CD14-positive monocyte (primary cell): Measurements from ENCODE around the gene PAQR9. TPM values are rescaled to one million over a fixed set of nuclear protein-coding genes. Genes with fewer than 3 reads are reported as not detected.

Experiments
- DNase-seq, 3 donors: peaks; one replicate each; pipeline ENCODE4 v3.0.0-alpha.2; 2011 to 2022
- H2AFZ ChIP-seq: 2 replicates; pipeline ENCODE4 v1.6.0; 2012; ENCODE audit warnings: mild to moderate bottlenecking, low read depth, low read length, inconsistent platforms; ENCODE audit not compliant: insufficient read depth, poor library complexity, severe bottlenecking
- H3K27ac ChIP-seq, 2 donors: 1 replicate in 1 of 2; 2 replicates in 1 of 2; pipeline ENCODE4 v1.5.1; 2012 to 2013; ENCODE audit warnings: low read length in 2 of 2, control low read depth in 1 of 2, inconsistent platforms in 1 of 2, low read depth in 1 of 2, mild to moderate bottlenecking in 1 of 2
- H3K27me3 ChIP-seq, 2 donors: one replicate each; pipeline versions ENCODE4 v1.6.0 to v1.6.1; 2011 to 2013; ENCODE audit warnings: low read length in 2 of 2; ENCODE audit not compliant: control insufficient read depth in 2 of 2, insufficient read depth in 2 of 2
- H3K36me3 ChIP-seq, 2 donors: replicated peaks in 1 of 2; 1 replicate in 1 of 2; 2 replicates in 1 of 2; pipeline versions ENCODE4 v1.5.1 to v1.6.1; 2012 to 2013; ENCODE audit warnings: low read length in 2 of 2, control low read depth in 1 of 2, inconsistent platforms in 1 of 2, mild to moderate bottlenecking in 1 of 2; ENCODE audit not compliant: insufficient read depth in 2 of 2, control insufficient read depth in 1 of 2
- H3K4me1 ChIP-seq, 2 donors: 1 replicate in 1 of 2; 2 replicates in 1 of 2; pipeline versions ENCODE4 v1.5.1 to v1.6.1; 2012 to 2013; ENCODE audit warnings: low read length in 2 of 2, control low read depth in 1 of 2, inconsistent platforms in 1 of 2, mild to moderate bottlenecking in 1 of 2, moderate library complexity in 1 of 2; ENCODE audit not compliant: insufficient read depth in 2 of 2, control insufficient read depth in 1 of 2
- H3K4me2 ChIP-seq: replicated peaks from 2 replicates; pipeline ENCODE3; 2012; ENCODE audit warnings: low read length, moderate library complexity, mild to moderate bottlenecking; ENCODE audit not compliant: poor library complexity, severe bottlenecking; ENCODE audit errors: extremely low read depth
- H3K4me3 ChIP-seq, 3 experiments: fragments of 200-600 bp in 1 of 3; sonication (generic) in 1 of 3; replicated peaks in 1 of 3; 1 replicate in 2 of 3; 2 replicates in 1 of 3; pipeline ENCODE4 v1.5.1; 2011 to 2013; ENCODE audit warnings: low read length in 3 of 3, mild to moderate bottlenecking in 3 of 3, control low read depth in 2 of 3, low read depth in 2 of 3, inconsistent platforms in 1 of 3, moderate library complexity in 1 of 3
- H3K79me2 ChIP-seq: 2 replicates; pipeline ENCODE4 v1.6.0; 2012; ENCODE audit warnings: mild to moderate bottlenecking, control low read depth, inconsistent platforms, low read length, moderate library complexity; ENCODE audit not compliant: insufficient read depth
- H3K9ac ChIP-seq: 2 replicates; pipeline ENCODE4 v1.6.0; 2017; ENCODE audit warnings: low read length, mild to moderate bottlenecking; ENCODE audit not compliant: insufficient read depth, poor library complexity, severe bottlenecking
- H3K9me3 ChIP-seq, 2 donors: replicated peaks in 1 of 2; 1 replicate in 1 of 2; 2 replicates in 1 of 2; pipeline versions ENCODE4 v1.5.1 to v1.6.1; 2012 to 2013; ENCODE audit warnings: low read length in 2 of 2, control low read depth in 1 of 2; ENCODE audit not compliant: control insufficient read depth in 1 of 2, insufficient read depth in 1 of 2
- H4K20me1 ChIP-seq: 2 replicates; pipeline ENCODE4 v1.6.0; 2012; ENCODE audit warnings: mild to moderate bottlenecking, low read length, control low read depth, moderate library complexity; ENCODE audit not compliant: insufficient read depth
- H3K27ac Mint-ChIP-seq, 7 donors: one replicate each; pipeline ENCODE4 v1.8.0; 2020; ENCODE audit warnings: mild to moderate bottlenecking in 7 of 7, mixed read lengths in 7 of 7, moderate library complexity in 6 of 7, inconsistent platforms in 2 of 7
- H3K27me3 Mint-ChIP-seq, 3 donors: one replicate each; pipeline ENCODE4 v1.8.0; 2021 to 2022; ENCODE audit warnings: low read depth in 3 of 3, mild to moderate bottlenecking in 3 of 3, mixed read lengths in 3 of 3, moderate library complexity in 3 of 3, inconsistent platforms in 1 of 3
- H3K36me3 Mint-ChIP-seq, 2 donors: one replicate each; pipeline ENCODE4 v1.8.0; 2020; ENCODE audit warnings: mixed read lengths in 2 of 2, inconsistent platforms in 1 of 2, mild to moderate bottlenecking in 1 of 2
- H3K4me1 Mint-ChIP-seq: one replicate; pipeline ENCODE4 v1.8.0; 2020; ENCODE audit warnings: mild to moderate bottlenecking, mixed read lengths
- H3K4me3 Mint-ChIP-seq, 2 donors: one replicate each; pipeline ENCODE4 v1.8.0; 2020; ENCODE audit warnings: mild to moderate bottlenecking in 2 of 2, mixed read lengths in 2 of 2, moderate library complexity in 1 of 2
- H3K9me3 Mint-ChIP-seq, 7 donors: one replicate each; pipeline ENCODE4 v1.8.0; 2020 to 2022; ENCODE audit warnings: mixed read lengths in 7 of 7, mild to moderate bottlenecking in 6 of 7, moderate library complexity in 6 of 7, inconsistent platforms in 2 of 7
- WGBS: methylation state at CpG from one replicate; pipeline ENCODE4 v1.1.5; 2013; ENCODE audit warnings: missing lambda C conversion rate; ENCODE audit not compliant: insufficient coverage; 5-methylcytosine and 5-hydroxymethylcytosine counted together
- intact Hi-C, 2 donors: fragments of 100-400 bp; cut with micrococcal nuclease; formaldehyde crosslinking; loops; one replicate each; pipeline versions ENCODE4 v1.15.0 to v1.15.1; 2023
- polyA plus RNA-seq, 3 donors: library from polyadenylated mRNA; depleted of rRNA in 1 of 3; unstranded in 2 of 3; stranded (reverse) in 1 of 3; fragments of 300-500 nt in 2 of 3; fragments of >200 nt in 1 of 3; fragmentation: Illumina TruSeq in 2 of 3; gene quantifications; 1 replicate in 2 of 3; 2 replicates in 1 of 3; pipeline ENCODE4 v1.2.3, GENCODE V29; 2012 to 2021
- TF ChIP-seq, protein P1 (sequence below): fragments of 200-600 bp; IDR thresholded peaks from one replicate; pipeline ENCODE4 v1.8.0; 2022; ENCODE audit warnings: antibody characterized with exemption, mild to moderate bottlenecking

PAQR9 gene
- polyA plus RNA-seq, 3 donors, result not detected

DNA sequence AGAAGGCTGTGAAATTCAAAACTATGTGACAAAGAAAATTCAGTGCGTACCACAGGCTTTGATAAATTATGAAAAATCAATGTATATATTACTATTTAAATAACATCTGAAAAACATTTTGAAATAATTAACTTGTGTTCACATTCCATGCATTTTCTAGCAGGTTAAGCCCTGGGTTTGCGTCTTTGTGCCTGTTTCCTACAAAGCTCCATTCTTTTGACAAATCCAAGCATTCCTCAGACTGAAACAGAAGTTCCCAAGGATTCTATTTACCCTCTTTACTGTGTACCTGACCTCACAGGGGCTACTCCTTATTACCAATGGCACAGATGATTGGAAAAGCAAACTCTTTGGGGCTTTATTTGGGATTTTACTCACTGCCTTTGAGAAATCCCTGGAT lies 1.9 kb downstream of the PAQR9 start:
- Histone ChIP-seq H3K79me2 (no peaks in the 10 kb centered on the region), H3K4me1 (peaks cover 7 to 13% of the 10 kb centered on the region in 2 donors), H3K27ac (no peak overlapping the region), H4K20me1 (no peaks in the 10 kb centered on the region), H3K36me3 (no peaks in the 10 kb centered on the region), H3K9ac (no peak overlapping the region), H3K4me3 (no peak overlapping the region), H3K27me3 (peaks cover 68 to 75% of the 10 kb centered on the region in 2 donors), H3K9me3 (peaks cover 0 to 12% of the 10 kb centered on the region in 2 donors), H3K4me2 (no peak overlapping the region), H2AFZ (no peak overlapping the region)
- Mint-ChIP-seq H3K27me3 (peaks cover 61 to 81% (median 68%) of the 10 kb centered on the region in 3 donors), H3K36me3 (peaks cover 12 to 13% of the 10 kb centered on the region in 2 donors), H3K4me1 (peaks cover 19% of the 10 kb centered on the region), H3K27ac (no peak overlapping the region), H3K9me3 (peaks cover 0 to 17% (median 15%) of the 10 kb centered on the region in 7 donors), H3K4me3 (peak overlapping the region in 1 of 2 donors; percentile 91)
- TF ChIP-seq, protein P1, sequence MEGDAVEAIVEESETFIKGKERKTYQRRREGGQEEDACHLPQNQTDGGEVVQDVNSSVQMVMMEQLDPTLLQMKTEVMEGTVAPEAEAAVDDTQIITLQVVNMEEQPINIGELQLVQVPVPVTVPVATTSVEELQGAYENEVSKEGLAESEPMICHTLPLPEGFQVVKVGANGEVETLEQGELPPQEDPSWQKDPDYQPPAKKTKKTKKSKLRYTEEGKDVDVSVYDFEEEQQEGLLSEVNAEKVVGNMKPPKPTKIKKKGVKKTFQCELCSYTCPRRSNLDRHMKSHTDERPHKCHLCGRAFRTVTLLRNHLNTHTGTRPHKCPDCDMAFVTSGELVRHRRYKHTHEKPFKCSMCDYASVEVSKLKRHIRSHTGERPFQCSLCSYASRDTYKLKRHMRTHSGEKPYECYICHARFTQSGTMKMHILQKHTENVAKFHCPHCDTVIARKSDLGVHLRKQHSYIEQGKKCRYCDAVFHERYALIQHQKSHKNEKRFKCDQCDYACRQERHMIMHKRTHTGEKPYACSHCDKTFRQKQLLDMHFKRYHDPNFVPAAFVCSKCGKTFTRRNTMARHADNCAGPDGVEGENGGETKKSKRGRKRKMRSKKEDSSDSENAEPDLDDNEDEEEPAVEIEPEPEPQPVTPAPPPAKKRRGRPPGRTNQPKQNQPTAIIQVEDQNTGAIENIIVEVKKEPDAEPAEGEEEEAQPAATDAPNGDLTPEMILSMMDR, result no peak
- DNase-seq, result no peak
- WGBS, result 100% methylated on average over 1 of the region's 2 CpGs
- intact Hi-C loops, result no loop called here

DNA sequence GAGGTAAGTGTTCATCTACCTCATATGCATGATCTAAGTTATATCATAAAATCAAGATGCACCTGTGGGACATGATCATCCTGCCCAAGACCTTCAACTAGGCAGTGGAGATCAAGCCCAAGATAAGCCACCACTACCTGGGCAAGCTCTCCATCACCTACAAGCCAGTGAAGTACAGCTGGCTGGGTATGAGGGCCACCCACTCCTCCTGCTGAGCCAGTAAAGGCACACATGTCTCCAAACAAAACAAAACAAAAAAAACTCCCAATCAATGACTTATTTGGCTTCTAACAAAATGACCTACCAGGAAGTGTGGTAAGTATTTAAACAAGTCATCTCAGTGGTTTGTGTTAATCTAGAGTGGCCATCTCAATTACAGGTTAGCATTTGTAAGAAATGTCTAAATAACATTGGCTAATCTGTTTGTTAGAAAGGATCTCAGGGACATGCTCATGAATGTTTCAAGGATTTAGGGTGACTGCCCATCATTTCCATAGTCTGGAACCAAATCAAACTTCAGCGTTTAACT lies 3.1 kb downstream of the PAQR9 start:
- Histone ChIP-seq H3K27ac (no peak overlapping the region), H3K4me2 (no peak overlapping the region), H4K20me1 (no peaks in the 10 kb centered on the region), H2AFZ (no peak overlapping the region), H3K36me3 (no peaks in the 10 kb centered on the region), H3K27me3 (peaks cover 64 to 73% of the 10 kb centered on the region in 2 donors), H3K79me2 (no peaks in the 10 kb centered on the region), H3K4me1 (peaks cover 7 to 13% of the 10 kb centered on the region in 2 donors), H3K4me3 (no peak overlapping the region), H3K9ac (no peak overlapping the region), H3K9me3 (peaks cover 0 to 12% of the 10 kb centered on the region in 2 donors)
- Mint-ChIP-seq H3K36me3 (peaks cover 12 to 13% of the 10 kb centered on the region in 2 donors), H3K9me3 (peaks cover 0 to 17% (median 15%) of the 10 kb centered on the region in 7 donors), H3K4me1 (peaks cover 15% of the 10 kb centered on the region), H3K4me3 (peak overlapping the region in 1 of 2 donors; percentile 19), H3K27ac (peak overlapping the region in 1 of 7 donors; percentile 40), H3K27me3 (peaks cover 58 to 76% (median 62%) of the 10 kb centered on the region in 3 donors)
- no CpG with 5 or more reads among the region's 1 CpG for WGBS
- TF ChIP-seq, protein P1, result no peak
- DNase-seq, result no peak
- intact Hi-C loops, result no loop called here
